RWPE1 (cell line): ENCODE results near the gene ZNF805.

Experiments
- CTCF ChIA-PET: fragments of 350-600 bp; sonication (Branson Sonifier 250); formaldehyde crosslinking; extraction: SDS; loops from one replicate; lab custom pipeline; 2021; lab: Yijun Ruan, JAX
- POLR2A ChIA-PET: fragments of 400-600 bp; formaldehyde crosslinking; extraction: SDS; loops from one replicate; lab custom pipeline; 2020; ENCODE audit warnings: antibody characterized with exemption; ENCODE audit not compliant: low non-redundant PET; lab: Yijun Ruan, JAX
- DNase-seq: peaks from one replicate; pipeline ENCODE4 v3.0.0; 2012; ENCODE audit warnings: low spot score
- H3K27ac ChIP-seq: fragments of 450-650 bp; 2 replicates; pipeline ENCODE4 v1.5.1; 2017
- CTCF ChIP-seq: fragments of 450-650 bp; conservative IDR thresholded peaks from 2 replicates; pipeline ENCODE4 v1.5.1; 2017; ENCODE audit warnings: low read depth, mild to moderate bottlenecking

The ZNF805 gene

GRCh38 chr19:57262044-57262443, 21.6 kb downstream of the ZNF805 start:
- CTCF ChIA-PET, result interaction anchor here (0.6 kb wide), 1 partner anchor 1271 kb away, joined by 3 read pairs; no protein-coding TSS in a partner anchor
- no peak for TF ChIP-seq CTCF
- H3K27ac ChIP-seq, result no peak overlapping the region
- POLR2A ChIA-PET, result interaction anchor here (0.6 kb wide), 1 partner anchor 133 kb away, joined by 4 read pairs; no protein-coding TSS in a partner anchor
- DNase-seq, result no peak

- DNase-seq, result no peak
- TF ChIP-seq CTCF, result no peak
- no peak overlapping the region for H3K27ac ChIP-seq
- POLR2A ChIA-PET, result no interaction called here
- CTCF ChIA-PET, result interaction anchor here (1.1 kb wide), 1 partner anchor 11 kb away, joined by 3 read pairs; no protein-coding TSS in a partner anchor
These were observed 22.9 kb downstream of the ZNF805 start for GRCh38 chr19:57263244-57263741.

- ChIA-PET POLR2A (no interaction called here), CTCF (interaction anchor here (1.1 kb wide), 1 partner anchor 10 kb away, joined by 3 read pairs; no protein-coding TSS in a partner anchor)
- no peak overlapping the region for H3K27ac ChIP-seq
- DNase-seq, result no peak
- no peak for TF ChIP-seq CTCF
These were observed 26.9 kb downstream of the ZNF805 start for GRCh38 chr19:57267291-57267690.

- no peak for TF ChIP-seq CTCF
- CTCF ChIA-PET, result no interaction called here
- no peak overlapping the region for H3K27ac ChIP-seq
- POLR2A ChIA-PET, result interaction anchor here (0.6 kb wide), 1 partner anchor 60 kb away, joined by 5 read pairs; no protein-coding TSS in a partner anchor
- DNase-seq, result peak; percentile 70
These were observed 29.3 kb downstream of the ZNF805 start for GRCh38 chr19:57269515-57270250.

GRCh38 chr19:57271280-57271679, 30.8 kb downstream of the ZNF805 start:
- ChIA-PET POLR2A (no interaction called here), CTCF (no interaction called here)
- TF ChIP-seq CTCF, result no peak
- H3K27ac ChIP-seq, result no peak overlapping the region
- no peak for DNase-seq

GRCh38 chr19:57273014-57273413, 32.6 kb downstream of the ZNF805 start:
- no peak for DNase-seq
- CTCF ChIA-PET, result no interaction called here

More at GRCh38 chr19:57273014-57273413, 32.6 kb downstream of the ZNF805 start:
- H3K27ac ChIP-seq, result no peak overlapping the region
- POLR2A ChIA-PET, result no interaction called here
- no peak for TF ChIP-seq CTCF
